WTC11 (cell line): Measurements from ENCODE around the gene PRR35. TPM values are rescaled to one million over a fixed set of nuclear protein-coding genes. Genes with fewer than 3 reads are reported as not detected.
A peak's percentile ranks its signal among the peaks of the same experiment; 100 is the strongest.

Experiments used
- ATAC-seq: fragments of 200-7000 bp; cut with Tn5 transposase; 2 replicates; pipeline ENCODE4 v1.10.0; 2021; ENCODE audit warnings: mild to moderate bottlenecking, moderate library complexity
- CTCF ChIA-PET: fragments of 300-600 bp; sonication (Branson Sonifier 250); formaldehyde crosslinking; loops from one replicate; lab custom pipeline; 2021; ENCODE audit warnings: antibody characterized with exemption; lab: Charles Lee
- POLR2A ChIA-PET: fragments of 350-600 bp; sonication (Branson Sonifier 250); formaldehyde crosslinking; loops from one replicate; lab custom pipeline; 2021; ENCODE audit warnings: antibody characterized with exemption; lab: Charles Lee
- DNase-seq: peaks from one replicate; pipeline ENCODE4 v3.0.0; 2021; ENCODE audit warnings: low spot score
- H3K27ac Mint-ChIP-seq: 2 replicates; pipeline ENCODE4 v1.8.0; 2021; ENCODE audit warnings: mixed read lengths
- H3K27me3 Mint-ChIP-seq: 2 replicates; pipeline ENCODE4 v1.8.0; 2021; ENCODE audit warnings: low read depth, mild to moderate bottlenecking, moderate library complexity, mixed read lengths
- H3K36me3 Mint-ChIP-seq: 2 replicates; pipeline ENCODE4 v1.8.0; 2021; ENCODE audit warnings: mixed read lengths
- H3K4me1 Mint-ChIP-seq: 2 replicates; pipeline ENCODE4 v1.8.0; 2022; ENCODE audit warnings: mixed read lengths
- H3K4me3 Mint-ChIP-seq: 2 replicates; pipeline ENCODE4 v1.8.0; 2021; ENCODE audit warnings: mild to moderate bottlenecking, moderate library complexity, mixed read lengths
- H3K9me3 Mint-ChIP-seq: 2 replicates; pipeline ENCODE4 v1.8.0; 2021; ENCODE audit warnings: mixed read lengths
- ARID4B ChIP-seq: sonication (generic); formaldehyde crosslinking; IDR thresholded peaks from 2 replicates; pipeline ENCODE4 v1.8.0; 2023; ENCODE audit warnings: missing genetic modification reagents, mild to moderate bottlenecking, borderline replicate concordance
- ATF2 ChIP-seq: sonication (generic); formaldehyde crosslinking; IDR thresholded peaks from 2 replicates; pipeline ENCODE4 v1.8.1; 2022; ENCODE audit warnings: low read depth, missing genetic modification reagents, borderline replicate concordance
- CBFB ChIP-seq: sonication (generic); formaldehyde crosslinking; IDR thresholded peaks from 2 replicates; pipeline ENCODE4 v1.8.1; 2022; ENCODE audit warnings: mild to moderate bottlenecking, low read depth, missing genetic modification reagents
- FOXK1 ChIP-seq: sonication (generic); formaldehyde crosslinking; IDR thresholded peaks from 2 replicates; pipeline ENCODE4 v1.8.0; 2022; ENCODE audit warnings: mild to moderate bottlenecking, moderate library complexity, missing genetic modification reagents
- GABPB1 ChIP-seq: sonication (generic); formaldehyde crosslinking; IDR thresholded peaks from 2 replicates; pipeline ENCODE4 v1.8.1; 2023; ENCODE audit warnings: mild to moderate bottlenecking, missing genetic modification reagents
- HMGXB4 ChIP-seq: sonication (generic); formaldehyde crosslinking; IDR thresholded peaks from 2 replicates; pipeline ENCODE4 v1.8.1; 2023; ENCODE audit warnings: mild to moderate bottlenecking, moderate library complexity, missing genetic modification reagents
- JUN ChIP-seq: sonication (generic); formaldehyde crosslinking; IDR thresholded peaks from 2 replicates; pipeline ENCODE4 v1.8.0; 2023; ENCODE audit warnings: mild to moderate bottlenecking, missing genetic modification reagents
- OVOL2 ChIP-seq: fragments of 250-450 bp; sonication (Bioruptor Pico); IDR thresholded peaks from 2 replicates; pipeline ENCODE4 v1.9.0; 2021; ENCODE audit warnings: mild to moderate bottlenecking, borderline replicate concordance
- PRRX2 ChIP-seq: fragments of 250-450 bp; sonication (Bioruptor Pico); IDR thresholded peaks from 2 replicates; pipeline ENCODE4 v1.8.0; 2021; ENCODE audit warnings: mild to moderate bottlenecking
- SOX15 ChIP-seq: fragments of 250-450 bp; sonication (Bioruptor Pico); IDR thresholded peaks from 2 replicates; pipeline ENCODE4 v1.9.0; 2021; ENCODE audit warnings: mild to moderate bottlenecking
- SP1 ChIP-seq: sonication (generic); formaldehyde crosslinking; conservative IDR thresholded peaks from 2 replicates; pipeline ENCODE4 v1.8.1; 2022; ENCODE audit warnings: missing genetic modification reagents
- TEAD4 ChIP-seq: sonication (generic); formaldehyde crosslinking; IDR thresholded peaks from 2 replicates; pipeline ENCODE4 v1.8.0; 2022; ENCODE audit warnings: mild to moderate bottlenecking, missing genetic modification reagents
- ZBTB21 ChIP-seq: sonication (generic); formaldehyde crosslinking; IDR thresholded peaks from 2 replicates; pipeline ENCODE4 v1.8.1; 2023; ENCODE audit warnings: mild to moderate bottlenecking, missing genetic modification reagents, borderline replicate concordance
- ZNF219 ChIP-seq: sonication (generic); formaldehyde crosslinking; IDR thresholded peaks from 2 replicates; pipeline ENCODE4 v1.8.0; 2023; ENCODE audit warnings: missing genetic modification reagents, mild to moderate bottlenecking, borderline replicate concordance
- ZNF281 ChIP-seq: sonication (generic); formaldehyde crosslinking; IDR thresholded peaks from 2 replicates; pipeline ENCODE4 v1.8.0; 2023; ENCODE audit warnings: mild to moderate bottlenecking, missing genetic modification reagents
- ZNF416 ChIP-seq: fragments of 250-450 bp; sonication (Bioruptor Pico); IDR thresholded peaks from 2 replicates; pipeline ENCODE4 v1.9.0; 2021; ENCODE audit warnings: mild to moderate bottlenecking, inconsistent platforms
- ZNF532 ChIP-seq: fragments of 250-450 bp; sonication (Bioruptor Pico); IDR thresholded peaks from 2 replicates; pipeline ENCODE4 v1.9.0; 2021; ENCODE audit warnings: mild to moderate bottlenecking, borderline replicate concordance
- ZSCAN18 ChIP-seq: fragments of 250-450 bp; sonication (Bioruptor Pico); IDR thresholded peaks from 2 replicates; pipeline ENCODE4 v2.1.2; 2022; ENCODE audit warnings: mild to moderate bottlenecking, moderate library complexity
- total RNA-seq: library from RNA; stranded (reverse); gene quantifications from 3 replicates; pipeline ENCODE4 v1.2.3, GENCODE V29; 2021

PRR35 gene
- total RNA-seq, 1 experiment from 2014 or later = 0.72 TPM

- POLR2A ChIA-PET = no interaction called here
- no peak for ATAC-seq
These were observed 32.5 kb downstream of the PRR35 start for GRCh38 chr16:592518-593306.

GRCh38 chr16:593406-593805 lies 33.2 kb downstream of the PRR35 start:
- Mint-ChIP-seq H3K36me3 (no peaks in the 10 kb centered on the region), H3K9me3 (no peaks in the 10 kb centered on the region), H3K4me3 (no peak overlapping the region), H3K27me3 (peaks cover 14% of the 10 kb centered on the region), H3K4me1 (peaks cover 8% of the 10 kb centered on the region), H3K27ac (no peak overlapping the region)
- ATAC-seq = no peak
- ChIA-PET CTCF (interaction anchor here (0.8 to 1.9 kb wide), 4 partner anchors 15 to 67 kb away, joined by 3 to 6 read pairs (median 4); no protein-coding TSS in a partner anchor), POLR2A (no interaction called here)
- DNase-seq = no peak
- TF ChIP-seq ZNF219 (CRISPR knock-in tag) (no peak), CBFB (CRISPR knock-in tag) (no peak), JUN (CRISPR knock-in tag) (no peak), ZBTB21 (CRISPR knock-in tag) (no peak), ARID4B (CRISPR knock-in tag) (no peak), TEAD4 (no peak), ATF2 (no peak), PRRX2 (no peak), ZNF532 (CRISPR knock-in tag) (no peak), ZNF281 (CRISPR knock-in tag) (no peak), HMGXB4 (CRISPR knock-in tag) (no peak), ZNF416 (CRISPR knock-in tag) (no peak), FOXK1 (CRISPR knock-in tag) (no peak), ZSCAN18 (CRISPR knock-in tag) (no peak), SOX15 (CRISPR knock-in tag) (no peak), OVOL2 (CRISPR knock-in tag) (no peak)

More at GRCh38 chr16:592518-593306, 32.5 kb downstream of the PRR35 start:
- CTCF ChIA-PET = interaction anchor here (0.6 to 1.9 kb wide), 8 partner anchors 15 to 346 kb away, joined by 3 to 6 read pairs (median 4); no protein-coding TSS in a partner anchor
- TF ChIP-seq SP1 (CRISPR knock-in tag) = no peak
- TF ChIP-seq GABPB1 = peak; percentile 38; the same call in 1 of the 2 replicates
- H3K4me1 Mint-ChIP-seq = peaks cover 11% of the 10 kb centered on the region
- DNase-seq = no peak
- H3K9me3 Mint-ChIP-seq = no peaks in the 10 kb centered on the region
- peaks cover 19% of the 10 kb centered on the region for H3K27me3 Mint-ChIP-seq
- H3K27ac Mint-ChIP-seq = no peak overlapping the region
- H3K36me3 Mint-ChIP-seq = no peaks in the 10 kb centered on the region
- H3K4me3 Mint-ChIP-seq = no peak overlapping the region
